Stimulated activated CD4-positive, alpha-beta T cell treated with anti-CD3 and anti-CD28 coated beads, Interleukin-1b, Interleukin-23, amount 100 ng/mL, for 24 hours (primary cell): ENCODE results near the gene GRB10.

Source experiments
- DNase-seq, 4 experiments: peaks; one replicate each; pipeline ENCODE4 v3.0.0-alpha.2; 2020; ENCODE audit warnings: low read depth in 4 of 4, low spot score in 1 of 4

GRB10 gene

DNA sequence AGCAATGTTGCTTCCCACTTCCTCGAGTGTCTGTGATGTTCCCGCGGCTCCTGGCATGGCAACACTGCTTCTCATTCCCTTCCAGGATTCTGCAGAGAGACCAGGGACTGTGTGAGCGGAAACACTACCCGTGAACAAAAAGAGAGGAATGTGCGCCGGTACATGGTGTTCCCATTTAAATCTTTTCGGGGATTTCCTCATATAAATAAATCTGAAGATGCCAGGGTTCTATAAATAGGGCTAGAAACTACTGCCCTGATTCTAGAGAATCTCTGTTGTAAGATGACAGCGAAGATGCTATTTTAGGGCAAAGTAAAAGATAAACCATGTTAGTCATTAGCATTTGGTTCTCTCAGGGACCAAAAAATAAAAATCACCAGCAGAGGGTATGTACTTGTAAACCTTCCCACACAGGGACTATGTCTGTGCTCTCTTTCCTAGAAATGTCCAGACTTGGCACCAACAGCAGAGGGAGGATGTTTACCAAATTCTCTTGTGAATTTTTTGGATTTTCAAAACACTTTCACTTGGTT is 125.3 kb downstream of the GRB10 start:
- DNase-seq: no peak

DNA sequence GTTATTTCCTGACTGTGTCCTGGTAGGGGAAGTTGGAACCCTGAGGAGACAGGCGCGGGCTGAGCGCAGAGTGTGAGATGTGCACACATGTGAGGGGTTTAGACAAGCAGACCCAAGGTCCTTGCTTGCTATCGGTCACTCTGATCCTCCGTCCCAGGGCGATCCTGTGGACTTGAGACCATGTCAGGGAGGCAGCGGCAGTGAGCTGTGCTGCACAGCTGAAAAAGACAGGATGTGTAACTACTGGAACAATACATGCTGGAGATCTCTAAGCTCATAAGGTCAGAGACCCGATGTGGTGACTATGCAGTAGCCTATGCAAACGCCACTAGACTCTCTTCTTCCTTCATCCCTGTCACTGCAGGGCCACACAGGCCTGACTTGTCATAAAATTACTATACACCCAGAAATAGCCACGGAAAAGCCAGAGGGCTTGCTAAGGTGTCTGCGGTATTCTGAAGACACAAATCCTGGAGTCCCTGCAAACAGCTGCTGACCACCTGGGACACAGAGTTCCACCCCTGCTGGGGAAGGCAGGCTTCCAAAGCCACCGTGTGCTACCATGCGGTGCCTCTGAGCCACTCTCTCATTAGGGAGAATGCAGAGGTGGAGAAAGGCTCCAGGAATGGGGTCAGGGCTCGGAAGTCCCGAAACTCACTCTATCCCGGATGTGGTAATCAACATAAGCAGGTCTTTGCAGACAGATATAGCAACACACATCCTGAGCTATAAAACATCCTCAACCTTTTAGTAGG is 126.4 kb downstream of the GRB10 start:
- no peak for DNase-seq

DNA sequence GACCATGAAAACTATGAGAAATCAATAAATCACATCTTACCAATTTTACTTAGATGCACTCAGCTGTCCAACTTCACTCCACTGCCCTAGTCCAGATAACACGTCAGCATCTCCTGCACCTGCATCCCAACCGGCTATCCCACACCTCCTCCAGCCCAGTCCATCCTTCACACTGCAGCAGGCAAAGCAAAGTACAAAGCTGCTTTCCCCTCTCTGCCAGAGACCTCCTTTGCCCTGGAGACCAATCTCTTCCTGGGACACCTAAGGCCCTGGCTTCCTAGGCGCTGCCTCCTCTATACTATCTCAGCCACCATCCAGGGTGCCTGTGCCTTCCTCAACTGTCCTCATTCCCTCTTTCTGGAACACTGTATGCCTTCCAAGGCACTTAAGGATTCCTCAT is 127.2 kb downstream of the GRB10 start:
- no peak for DNase-seq

DNA sequence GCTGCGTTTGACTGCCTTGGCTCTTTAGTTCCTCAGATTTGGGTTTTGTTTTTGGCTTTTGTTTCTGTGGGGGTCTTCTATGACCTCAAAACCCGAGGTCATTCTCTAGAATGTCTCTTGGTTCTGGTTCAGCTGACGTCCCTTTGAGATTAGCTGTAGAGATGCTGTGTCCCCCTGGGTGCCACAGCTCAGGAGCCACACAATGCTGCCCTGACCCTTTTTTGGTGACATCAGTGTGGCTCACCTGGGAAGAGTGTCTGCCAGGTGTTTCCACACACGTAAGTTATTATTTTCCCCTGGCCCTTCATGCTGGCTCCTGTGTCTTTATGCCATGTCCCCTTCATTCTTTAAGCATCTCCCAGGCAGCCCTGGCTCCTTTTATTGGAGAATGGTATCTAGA is 127.7 kb downstream of the GRB10 start:
- no peak for DNase-seq

DNA sequence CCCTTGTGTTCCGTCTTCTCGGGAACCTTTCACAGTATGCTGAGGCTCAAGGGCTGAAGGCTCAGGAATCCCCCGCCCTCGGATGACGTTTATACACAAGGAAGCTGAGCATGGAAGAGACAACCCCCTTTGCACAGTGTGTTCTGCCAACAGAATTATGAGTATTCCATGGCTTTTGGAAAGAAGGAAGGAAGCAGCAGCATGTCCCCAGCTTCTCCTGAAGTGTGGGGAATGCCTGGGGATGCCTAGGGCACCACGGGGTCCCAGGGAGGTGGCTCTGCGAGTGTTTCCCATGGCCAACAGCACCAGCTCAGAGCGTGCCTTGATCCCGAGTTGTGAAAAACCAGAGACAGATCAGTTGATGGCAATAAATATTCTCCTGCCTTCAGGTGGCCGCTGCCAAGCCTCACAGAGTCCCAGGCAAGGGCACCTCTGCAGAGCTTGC is 128.7 kb downstream of the GRB10 start:
- no peak for DNase-seq

DNA sequence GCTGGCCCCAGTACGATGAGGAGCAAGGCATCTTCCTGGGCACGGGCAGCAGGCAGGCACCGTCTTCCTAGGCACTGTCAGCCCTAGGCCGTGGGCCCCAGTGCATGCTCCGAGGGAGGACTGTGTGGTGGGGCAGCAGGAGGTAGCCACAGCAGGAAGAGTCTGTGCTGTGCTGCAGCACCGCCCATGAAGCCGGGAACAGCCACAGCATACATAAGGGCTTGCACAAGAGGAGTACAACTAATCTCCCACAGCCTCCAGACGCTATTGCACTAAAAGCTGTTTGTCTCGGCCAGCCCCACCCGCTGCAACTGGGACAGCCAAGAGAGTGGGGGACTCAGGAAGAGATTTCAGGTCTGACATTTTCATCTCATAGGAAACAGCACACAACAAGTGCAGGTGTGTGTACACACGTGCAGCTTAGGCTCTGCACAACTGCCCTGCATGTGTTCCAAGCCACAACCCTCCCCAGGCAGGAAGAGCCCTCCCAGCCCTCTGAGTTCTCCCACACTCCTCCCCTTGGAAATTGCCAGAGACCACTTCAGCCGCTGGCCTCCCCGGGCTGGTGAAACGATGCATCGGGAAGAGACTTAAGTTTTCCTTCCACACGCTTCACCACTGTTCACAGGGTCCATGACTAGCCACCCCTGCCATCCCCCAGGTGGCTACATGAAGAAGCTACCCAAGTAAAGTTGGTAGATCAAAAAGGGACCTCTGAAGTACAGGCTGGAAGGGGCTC is 129.4 kb downstream of the GRB10 start:
- no peak for DNase-seq

DNA sequence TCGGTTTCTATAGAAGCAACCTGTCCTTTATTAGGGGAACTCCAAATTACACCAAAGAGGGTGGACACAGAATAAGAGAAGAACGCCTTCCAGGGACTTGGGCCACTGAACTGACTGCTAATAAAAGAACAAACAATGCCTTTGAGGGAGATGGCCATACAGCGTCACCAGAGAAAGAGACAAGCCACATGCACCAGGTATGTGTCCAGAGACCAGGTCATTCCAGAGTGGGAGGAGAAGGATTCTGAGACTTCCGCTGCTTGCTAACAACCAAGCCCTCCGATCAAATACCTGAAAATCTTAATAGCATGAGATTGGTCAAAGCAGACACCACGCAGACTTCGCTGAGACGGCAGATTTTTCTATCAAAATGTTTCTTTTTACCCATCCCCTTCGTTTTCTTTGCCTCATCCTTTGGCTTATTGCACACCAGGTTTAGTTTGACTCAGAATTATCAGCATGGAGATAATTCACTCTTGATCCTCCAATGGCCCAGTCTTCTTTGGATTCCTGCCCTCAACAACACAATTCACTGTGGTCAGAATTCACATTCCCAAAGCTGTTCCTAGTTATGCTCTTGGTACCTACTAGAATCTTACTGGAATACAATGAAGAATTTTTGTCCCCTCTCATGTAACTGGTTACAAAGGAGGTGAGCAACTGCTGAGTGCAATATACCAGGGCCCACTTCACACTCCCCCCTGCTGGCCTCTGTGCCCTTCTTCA is 130.1 kb downstream of the GRB10 start:
- no peak for DNase-seq

DNA sequence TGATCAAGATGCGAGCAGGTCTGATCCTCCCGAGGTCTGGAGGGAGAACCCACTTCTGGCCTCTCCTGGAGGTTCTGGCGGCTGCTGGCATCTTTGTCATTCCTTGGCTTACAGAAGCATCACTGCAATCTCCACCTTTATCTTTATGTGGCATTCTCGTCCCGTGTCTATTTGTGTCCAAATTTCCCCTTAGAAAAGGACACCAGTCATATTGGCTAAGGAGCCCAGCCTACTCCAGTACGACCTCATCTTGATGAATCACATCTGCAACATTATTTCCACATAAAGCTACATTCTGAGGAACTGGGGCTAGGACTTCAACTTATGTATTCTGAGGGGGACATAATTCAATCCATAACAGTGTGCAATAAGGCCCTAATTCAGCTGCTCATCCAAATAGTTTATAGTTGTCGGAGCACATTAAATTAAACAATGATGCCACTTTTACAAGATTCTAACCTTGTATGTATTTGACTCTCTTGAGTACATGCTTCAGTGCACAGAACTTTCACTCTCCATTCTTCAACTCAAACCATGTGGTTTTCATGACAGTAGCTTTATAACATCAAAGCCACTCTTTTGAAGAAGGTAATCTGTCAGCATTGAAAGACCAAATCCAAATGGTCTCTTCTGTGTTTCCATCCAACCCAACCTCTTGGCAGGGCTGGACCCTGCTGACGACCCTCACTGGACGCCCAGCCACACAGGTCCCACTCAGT is 131.3 kb downstream of the GRB10 start:
- no peak for DNase-seq

DNA sequence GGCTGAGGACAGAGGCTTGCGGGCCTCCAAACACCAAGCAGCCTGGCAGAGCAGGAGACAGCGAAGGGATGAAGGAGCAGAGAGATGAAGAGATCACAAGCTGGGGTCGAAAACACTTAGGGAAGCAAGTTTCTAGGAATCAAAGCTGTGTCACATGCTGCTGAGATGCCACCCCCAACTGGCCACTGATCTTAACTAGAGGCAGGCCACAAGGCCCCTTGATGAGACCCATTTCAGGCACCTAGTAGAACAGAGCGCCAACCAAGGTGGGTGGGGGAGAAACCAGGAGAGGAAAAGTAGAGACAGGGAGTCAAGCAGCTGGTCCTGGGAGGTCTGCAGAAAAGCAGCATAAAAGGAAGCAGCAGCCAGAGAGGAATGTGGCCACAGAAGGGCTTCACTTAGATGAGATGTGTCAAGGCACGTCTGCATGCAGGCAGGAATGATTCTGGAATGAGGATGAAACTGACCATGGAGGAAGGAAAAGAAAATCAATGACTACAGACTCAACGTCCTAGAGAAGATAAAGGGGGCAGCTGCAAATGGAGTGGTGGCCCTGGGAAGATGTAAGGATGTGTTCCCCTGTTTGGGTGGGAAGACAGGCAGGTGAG is 132.5 kb downstream of the GRB10 start:
- no peak for DNase-seq

DNA sequence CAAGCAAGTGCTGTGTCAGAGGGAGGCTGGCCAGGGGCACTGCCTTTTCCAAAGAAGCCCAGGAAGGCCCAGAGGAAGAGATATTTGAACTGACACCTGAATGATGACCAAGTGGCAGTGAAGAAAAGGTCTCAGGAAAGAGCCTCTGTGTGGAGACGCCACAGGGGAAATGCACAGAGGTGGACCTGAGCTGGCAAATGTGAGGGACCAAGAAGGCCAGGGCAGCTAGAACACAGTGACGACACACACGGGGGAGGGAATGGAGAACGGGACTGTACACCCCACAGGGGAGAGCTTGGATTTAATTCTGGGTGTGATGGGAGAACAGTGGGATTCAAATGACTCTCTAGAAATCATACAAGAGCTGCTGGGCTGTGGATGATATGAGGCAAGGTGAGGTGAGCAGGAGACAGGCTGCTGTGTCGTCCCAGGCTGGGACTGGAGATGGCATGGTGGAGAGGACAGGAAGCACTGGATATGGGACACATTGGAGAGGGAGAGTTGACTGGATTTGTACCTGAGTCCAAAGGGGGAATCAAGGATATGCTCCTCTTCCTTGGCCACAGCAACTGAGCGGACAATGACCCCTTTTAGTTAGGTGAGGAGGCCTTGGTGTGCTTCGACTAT is 133.3 kb downstream of the GRB10 start:
- DNase-seq: no peak

DNA sequence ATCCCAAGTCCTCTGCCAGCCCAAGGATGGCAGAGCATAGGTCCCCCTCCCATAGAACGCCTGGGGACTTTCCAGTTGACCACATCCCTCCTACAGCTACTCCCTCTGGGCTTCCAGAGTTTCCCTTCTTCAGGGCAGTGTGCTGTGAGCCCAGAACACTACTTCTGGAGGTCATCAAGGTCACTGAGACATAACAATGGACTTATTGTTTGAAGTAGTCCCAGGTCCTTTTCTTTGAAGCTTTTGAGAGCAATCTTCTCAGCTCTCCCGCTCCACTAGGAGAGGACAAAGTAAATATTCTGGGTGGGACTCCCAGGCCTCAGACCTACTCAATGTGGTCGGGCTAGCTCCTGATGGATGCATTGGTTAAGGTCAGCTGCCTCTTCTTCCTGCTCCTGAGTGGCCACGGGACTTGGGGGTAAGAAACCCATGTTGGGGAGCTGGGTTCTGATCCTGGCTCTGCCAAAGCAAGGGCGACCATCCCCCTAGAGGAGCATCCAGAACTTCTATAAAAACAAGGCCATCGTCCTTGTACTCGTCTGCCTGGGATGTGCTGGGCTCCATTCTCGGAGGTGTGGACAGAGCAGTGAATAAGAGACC is 134.0 kb downstream of the GRB10 start:
- DNase-seq: no peak

DNA sequence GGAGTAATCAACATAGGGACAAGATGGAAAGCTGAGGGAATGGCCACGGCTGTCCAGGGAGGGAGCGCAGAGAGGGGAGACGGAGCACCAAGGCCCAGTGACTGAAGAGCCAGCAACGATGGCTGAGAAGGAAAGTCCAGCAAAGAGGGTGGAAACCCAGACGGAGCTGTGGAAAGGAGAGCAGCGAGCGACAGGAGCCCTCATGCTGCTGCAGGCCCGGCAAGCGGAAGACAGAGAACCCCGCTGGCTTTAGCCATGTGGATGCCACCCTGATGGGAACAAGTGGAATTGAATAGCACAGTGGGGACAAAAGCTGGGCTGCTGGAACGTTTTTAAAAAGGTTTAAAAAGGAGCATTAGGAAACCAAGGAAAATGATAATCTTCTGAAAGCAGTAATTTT is 134.6 kb downstream of the GRB10 start:
- no peak for DNase-seq

DNA sequence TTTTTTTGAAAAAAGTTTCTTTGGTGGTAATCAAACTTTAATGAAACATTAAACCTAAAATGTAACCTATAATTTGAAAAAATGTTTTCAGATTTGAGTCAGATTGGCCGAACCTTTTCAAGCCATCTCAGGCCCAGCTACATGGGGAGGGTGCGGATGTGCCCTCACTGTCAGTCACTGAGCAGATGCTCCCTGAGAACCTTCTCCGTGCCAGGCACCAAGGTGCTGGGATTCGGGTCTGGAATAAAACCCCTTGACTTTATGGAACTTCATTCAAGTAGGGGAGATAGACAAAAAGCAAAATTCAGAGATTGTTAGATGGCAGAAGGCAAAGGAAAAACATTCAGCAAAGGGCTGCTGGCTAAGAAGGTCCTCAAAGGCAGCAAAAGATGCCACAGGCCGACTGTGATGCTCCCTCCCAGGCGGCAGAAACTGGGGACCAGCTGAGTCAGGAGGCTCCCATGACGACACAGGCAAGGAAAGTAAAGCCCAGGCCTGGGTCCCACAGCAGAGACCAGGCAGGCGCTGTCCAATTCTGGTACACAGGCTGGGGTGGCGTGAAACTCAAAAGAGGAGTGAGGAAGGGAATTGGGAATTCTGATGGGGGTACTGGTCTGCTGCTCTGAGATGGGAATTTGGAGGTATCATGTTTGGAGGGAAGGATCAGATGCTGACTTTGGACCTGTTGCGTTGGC is 135.3 kb downstream of the GRB10 start:
- no peak for DNase-seq

DNA sequence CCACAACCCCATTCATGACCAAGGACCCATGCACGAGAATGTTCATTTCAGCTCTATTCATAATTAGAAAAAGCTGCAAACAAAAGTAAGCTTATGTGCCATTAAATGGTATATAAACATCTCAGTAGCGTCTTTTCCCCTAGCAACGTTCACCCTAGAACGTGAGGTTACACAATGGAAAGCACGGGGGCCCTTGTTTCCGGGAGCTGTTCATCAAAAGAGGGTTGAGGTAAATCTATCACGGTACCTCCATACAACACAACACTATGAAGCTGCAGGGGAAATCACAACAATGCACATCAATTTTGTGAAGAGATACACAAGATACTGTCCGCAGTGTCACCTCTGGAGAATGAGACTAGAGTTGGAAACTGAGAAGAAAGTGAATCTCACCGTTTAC is 136.6 kb downstream of the GRB10 start:
- no peak for DNase-seq

DNA sequence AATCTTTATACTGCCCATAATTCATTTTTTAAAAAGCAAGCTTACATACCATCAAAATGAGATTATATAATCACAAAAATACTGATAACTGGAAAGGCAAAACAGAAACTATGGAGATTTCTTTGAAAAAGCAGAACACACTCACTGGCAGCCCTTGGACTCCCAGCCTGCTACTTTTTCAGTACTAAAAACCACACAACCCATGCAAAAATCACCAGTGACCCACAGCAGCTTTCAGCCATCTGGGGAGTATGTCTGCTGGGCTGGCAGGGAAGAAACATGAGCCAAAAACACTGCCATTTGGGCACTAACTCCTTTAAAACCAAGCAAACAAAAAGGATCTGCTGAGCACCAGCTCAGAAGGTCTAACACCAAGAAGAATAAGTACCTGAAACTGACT is 137.5 kb downstream of the GRB10 start:
- DNase-seq: no peak

DNA sequence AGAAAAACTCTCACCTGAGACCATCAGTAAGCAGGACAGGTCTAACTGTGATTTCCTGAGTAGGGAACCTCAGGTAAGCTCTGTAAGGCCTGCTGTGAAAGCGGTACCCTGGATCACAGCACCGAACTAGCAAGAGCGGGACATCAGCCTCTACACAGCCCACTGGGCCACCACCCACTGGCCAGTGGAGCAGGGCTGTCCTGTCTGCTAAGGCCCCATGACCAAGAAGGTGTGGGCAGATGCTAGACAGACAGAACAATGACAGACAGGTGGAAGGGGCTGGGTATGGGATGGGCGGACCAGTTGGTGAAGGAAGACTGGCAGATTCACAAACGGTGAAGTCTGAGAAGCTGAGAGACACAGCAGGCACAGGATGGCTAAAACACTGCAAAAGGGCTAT is 138.1 kb downstream of the GRB10 start:
- DNase-seq: no peak

DNA sequence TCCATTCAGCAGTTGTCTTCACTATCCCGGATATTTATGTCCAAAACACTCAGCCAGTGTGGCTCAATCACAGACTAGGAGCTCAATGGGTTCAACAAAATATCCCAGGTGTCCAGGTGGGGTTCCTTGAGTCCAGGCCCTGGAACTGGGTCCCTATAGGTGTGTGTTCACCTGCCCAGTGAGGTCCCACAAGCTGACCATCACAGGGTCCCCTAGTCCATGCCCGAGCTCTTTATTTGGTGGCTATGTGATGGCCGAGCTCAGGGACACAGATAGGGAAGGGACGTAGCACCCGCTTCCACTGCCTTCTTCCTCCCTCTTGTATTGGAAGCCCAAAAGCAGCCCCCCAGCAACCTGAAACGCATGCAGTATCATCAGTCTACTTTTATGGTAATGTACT is 138.6 kb downstream of the GRB10 start:
- DNase-seq: no peak

DNA sequence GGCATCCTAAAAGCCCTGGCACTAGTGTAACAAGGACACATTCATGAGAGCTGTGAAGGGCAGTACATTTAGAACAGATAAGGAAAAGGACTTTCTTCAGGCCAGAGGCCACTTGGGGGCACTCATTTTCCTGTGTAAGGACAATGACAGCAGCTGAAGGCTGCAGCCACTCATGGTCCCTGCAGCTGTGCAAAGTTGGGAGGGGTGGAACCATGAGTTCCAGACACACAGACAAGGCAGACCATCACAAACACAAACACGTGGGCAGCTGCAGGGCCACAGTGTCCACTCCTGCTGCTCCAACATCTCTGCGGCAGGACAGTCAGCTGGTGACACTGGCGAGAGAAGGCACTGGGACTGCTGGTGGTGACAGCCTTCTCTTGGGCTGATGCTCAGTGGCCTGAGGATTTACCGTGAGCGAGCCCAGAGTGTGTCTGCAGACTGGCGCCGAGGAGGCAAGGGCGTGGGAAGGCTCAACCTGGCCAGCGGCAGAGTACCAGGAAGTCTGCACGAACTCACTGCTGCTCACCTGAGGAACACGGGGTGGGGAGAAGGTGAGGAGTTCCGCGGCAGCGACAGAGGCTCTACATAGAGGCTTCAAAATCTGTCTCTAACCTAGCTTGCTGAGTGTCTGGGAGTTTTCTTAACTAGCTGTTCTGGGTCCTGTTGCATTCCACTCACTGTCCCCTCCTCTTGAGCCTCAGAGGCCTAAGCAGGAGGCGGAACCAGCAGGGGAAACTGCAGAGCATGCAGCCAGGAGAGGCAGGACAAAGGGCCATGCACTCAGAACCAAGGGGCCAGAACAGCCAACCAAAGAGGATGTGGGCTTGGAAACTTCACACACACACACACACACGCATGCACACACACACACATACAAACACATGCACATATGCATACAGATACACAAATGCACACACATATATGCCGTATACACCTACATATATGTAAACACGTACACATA is 141.0 kb downstream of the GRB10 start:
- DNase-seq: no peak
